ENCODE results near the gene BTBD6.

- TF ChIP-seq JUND (IDR thresholded peaks at IDR 0.05; ENCODE audit: low read length), result no peak
- TF ChIP-seq TCF12 (IDR thresholded peaks at IDR 0.05; ENCODE audit: low read depth, low read length), result no peak
- no peak for TF ChIP-seq POLR2AphosphoS5 (IDR thresholded peaks at IDR 0.05; ENCODE audit: low read depth, low read length)
- TF ChIP-seq, protein P1, sequence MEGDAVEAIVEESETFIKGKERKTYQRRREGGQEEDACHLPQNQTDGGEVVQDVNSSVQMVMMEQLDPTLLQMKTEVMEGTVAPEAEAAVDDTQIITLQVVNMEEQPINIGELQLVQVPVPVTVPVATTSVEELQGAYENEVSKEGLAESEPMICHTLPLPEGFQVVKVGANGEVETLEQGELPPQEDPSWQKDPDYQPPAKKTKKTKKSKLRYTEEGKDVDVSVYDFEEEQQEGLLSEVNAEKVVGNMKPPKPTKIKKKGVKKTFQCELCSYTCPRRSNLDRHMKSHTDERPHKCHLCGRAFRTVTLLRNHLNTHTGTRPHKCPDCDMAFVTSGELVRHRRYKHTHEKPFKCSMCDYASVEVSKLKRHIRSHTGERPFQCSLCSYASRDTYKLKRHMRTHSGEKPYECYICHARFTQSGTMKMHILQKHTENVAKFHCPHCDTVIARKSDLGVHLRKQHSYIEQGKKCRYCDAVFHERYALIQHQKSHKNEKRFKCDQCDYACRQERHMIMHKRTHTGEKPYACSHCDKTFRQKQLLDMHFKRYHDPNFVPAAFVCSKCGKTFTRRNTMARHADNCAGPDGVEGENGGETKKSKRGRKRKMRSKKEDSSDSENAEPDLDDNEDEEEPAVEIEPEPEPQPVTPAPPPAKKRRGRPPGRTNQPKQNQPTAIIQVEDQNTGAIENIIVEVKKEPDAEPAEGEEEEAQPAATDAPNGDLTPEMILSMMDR (IDR thresholded peaks at IDR 0.05; ENCODE audit: control extremely low read depth in 1 of 3, insufficient read depth in 1 of 3, low read depth in 1 of 3, low read length in 3 of 3), result no peak
- TF ChIP-seq GTF2F1 (IDR thresholded peaks at IDR 0.05; ENCODE audit: borderline replicate concordance, low read depth, low read length), result no peak
Measured at GRCh38 chr14:105223260-105223659, 25.1 kb upstream of the BTBD6 start.

Measured in H1 (cell line).